Measurements from ENCODE around the gene FAM24B.

Gene FAM24B

GRCh38 chr10:122828716-122829255 lies 50.6 kb downstream of the FAM24B start:
- no peak for DNase-seq

DNA sequence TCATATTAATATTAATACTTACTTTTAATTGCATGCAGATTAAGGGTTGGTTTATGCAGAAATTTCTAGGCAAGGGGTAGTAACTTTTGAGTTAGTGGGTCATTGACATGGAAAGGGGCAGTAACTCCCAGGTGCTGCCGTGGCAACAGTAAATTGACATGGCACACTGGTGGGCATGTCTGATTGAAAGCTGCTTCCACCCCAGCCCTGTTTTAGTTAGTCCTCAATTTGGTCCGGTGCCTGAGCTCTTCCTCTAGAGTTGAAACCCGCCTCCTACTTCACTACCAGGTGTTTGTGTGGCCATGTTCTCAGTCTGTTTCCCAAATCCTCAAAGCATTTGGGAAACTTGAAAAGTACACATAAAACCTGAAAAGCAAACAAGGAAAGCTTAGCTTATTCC lies 52.1 kb downstream of the FAM24B start:
- DNase-seq = no peak

DNA sequence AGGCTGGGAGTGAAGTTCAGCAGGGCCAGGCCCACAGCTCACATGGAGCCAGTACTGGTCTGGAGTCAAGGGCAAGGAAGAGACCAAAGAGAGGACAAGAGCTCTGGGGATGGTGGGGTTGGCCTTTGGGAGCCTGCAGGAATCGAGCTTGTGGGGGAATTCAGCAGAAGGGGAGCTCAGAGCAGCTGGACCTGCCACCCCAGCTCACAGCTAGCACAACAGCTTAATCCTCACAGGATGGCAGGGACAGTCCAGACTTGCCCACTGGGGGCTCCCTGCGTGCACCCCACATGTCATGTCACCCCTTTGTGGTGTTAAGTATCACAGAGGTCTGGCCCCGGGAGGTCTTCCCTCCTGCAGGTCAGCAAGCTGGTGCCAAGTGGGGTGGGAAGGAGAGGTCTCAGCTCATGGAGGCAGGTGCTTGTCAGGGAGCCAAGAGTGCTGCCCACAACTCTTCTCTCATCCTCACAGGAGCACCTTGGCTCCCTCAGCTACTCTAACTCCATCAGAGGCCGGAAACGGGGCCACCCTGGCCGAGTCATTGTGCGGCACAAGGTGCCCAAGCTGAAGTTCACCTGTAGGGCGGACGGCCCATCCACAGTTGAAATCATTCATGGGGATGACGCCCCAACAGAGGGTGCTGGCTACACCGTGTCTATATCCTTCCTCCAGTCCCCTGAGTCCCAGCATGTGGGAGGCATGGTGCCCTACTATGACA lies 56.2 kb downstream of the FAM24B start:
- no peak for DNase-seq

- no peak for DNase-seq
Observed at GRCh38 chr10:122821808-122822207, 57.6 kb downstream of the FAM24B start.

DNA sequence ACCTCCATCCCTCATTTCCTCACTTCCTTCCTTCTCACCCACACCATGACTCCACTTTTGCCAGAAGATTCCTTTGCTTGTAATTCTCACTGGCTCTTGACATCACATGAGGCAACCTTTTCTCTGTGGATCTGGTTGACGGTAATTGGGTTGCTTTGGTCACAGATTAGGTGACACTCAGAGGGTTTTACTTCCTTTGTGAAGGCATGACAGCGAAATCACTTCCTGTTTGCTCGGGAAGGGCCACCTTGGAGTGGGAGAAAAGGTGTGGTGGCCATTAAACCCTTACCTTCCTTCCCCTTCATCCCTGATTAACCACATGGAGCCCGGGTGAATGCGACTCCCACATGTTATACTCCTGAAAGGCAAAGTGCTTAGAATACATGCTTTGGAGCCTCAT lies 63.9 kb downstream of the FAM24B start:
- DNase-seq = no peak

DNA sequence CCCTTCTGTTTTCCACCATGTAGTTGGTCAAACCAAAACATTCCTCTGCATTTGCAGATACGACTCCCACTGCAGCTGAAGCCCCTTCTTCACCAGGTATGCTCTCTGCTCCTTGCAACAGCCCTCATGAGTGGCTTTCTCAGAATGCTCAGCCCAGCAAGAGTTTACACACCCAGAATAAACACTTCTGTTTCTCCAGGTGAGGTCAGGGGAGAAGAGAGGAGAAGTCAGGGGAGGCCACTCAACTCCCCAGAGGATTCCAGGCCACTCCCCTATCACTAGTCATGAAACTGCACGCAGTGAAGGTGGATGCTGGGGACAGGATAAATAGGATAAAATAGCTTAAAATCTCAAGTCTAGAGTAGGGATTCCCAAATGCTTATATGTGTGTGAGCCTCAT lies 64.9 kb downstream of the FAM24B start:
- no peak for DNase-seq

DNA sequence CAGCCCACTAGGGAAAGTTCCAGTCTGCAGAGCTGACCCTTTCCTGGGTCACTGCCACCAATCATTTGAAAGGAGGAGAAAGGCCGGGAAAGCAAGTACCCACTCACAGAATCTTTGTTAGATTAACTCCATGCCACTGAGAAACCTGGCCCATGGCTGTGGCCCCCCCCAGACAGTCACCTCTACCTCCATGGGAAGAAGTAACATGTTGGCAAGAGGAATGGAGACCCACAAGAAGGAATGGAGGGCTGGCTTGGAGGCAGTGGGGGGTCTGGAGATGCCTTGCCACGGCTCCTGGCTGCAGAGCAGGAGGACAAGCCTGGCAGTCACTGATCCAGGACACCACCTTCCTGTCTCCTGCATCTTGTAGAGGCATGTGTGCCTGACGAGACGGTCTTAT lies 66.6 kb downstream of the FAM24B start:
- no peak for DNase-seq

DNA sequence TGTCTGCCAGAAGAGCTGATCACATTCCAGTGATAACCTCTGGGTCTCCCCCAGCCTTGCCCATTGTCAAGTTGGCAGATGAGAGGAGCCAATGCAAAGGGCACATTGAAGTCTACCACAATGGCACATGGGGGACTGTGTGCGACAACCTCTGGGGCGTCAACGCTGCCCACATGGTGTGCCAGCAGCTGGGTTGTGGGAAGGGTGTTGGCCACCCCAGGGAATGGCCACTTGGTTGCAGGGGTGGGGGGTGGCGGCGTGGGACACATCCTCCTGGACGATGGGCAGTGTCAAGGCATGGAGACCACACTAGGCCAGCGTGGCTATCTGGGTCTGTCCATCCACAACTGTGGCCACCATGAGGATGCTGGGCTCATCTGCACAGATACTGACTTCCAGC lies 77.1 kb downstream of the FAM24B start:
- DNase-seq = no peak

Measured in hypothalamus (tissue), 51 donors.